HG03442 (cell line): ENCODE results near the gene ARPC2.
"Not testable (repeated sequence)": the region's sequence is repeated elsewhere in the genome, so short reads cannot be mapped to it uniquely, and the experiment has no call there.

ENCODE experiments used
- ATAC-seq: cut with Tn5 transposase; IDR thresholded peaks from one replicate; pipeline ENCODE4 v1.9.1; 2021; ENCODE audit warnings: mild to moderate bottlenecking, moderate library complexity; ENCODE audit not compliant: unreplicated experiment

ARPC2 gene

DNA sequence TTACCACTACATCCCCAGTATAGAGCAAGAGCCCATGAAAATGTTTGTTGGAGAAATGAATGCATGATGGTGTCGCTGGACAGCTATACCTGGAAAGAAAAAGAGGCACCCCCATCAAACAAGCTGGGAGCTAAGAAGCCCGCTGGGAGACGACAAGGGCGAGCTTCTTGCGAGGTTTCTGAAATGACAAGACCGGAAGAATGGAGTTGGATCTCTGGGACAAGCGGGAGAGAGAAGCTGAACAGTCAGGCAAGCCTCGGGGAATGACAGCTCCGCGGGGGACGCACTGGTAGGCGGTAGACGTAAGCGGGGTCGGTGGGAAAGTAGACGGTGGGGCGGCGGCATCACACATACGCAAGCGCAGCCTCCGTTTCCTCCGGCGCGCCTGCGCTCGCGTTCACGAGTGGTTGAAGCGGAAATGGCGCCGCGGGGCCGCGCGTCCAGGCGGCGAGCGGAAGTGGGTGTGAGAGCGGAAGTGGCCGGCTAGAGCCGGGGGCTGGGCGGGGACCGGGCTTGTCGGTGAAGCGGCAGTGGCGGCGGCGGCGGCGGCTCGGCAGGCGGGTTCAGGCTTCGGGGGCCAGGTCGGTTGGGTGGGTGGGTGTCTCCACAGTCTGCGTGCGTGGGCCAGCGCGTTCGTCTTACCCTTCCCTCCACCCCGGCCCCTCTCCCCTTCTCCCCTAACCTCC, at the start of gene ARPC2:
Gene ARPC2 (plus strand): TSS at position 516 of the 686 bp plus-strand sequence. CDS start 282 bp downstream, outside the sequence.
- ATAC-seq = peak; percentile 71

DNA sequence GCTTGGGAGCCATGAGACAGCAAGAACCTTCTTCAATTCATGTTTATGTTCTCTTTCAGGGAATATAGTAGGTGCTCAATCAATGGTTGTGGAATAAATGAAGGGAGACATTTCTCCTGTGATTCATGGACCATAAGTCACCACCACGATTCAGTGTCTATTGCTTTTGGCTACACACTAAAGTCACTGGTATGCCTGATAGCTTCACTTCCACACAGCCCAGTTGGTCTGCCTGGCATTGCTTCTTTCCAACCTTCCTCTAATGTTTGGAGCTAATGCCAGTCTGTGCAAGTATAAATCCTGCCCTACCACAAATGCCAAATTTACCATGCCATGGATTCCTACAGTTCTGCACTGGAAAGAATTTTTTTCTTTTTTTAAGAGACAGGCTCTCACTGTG, 49.0 kb upstream of the ARPC2 start:
- no peak for ATAC-seq

DNA sequence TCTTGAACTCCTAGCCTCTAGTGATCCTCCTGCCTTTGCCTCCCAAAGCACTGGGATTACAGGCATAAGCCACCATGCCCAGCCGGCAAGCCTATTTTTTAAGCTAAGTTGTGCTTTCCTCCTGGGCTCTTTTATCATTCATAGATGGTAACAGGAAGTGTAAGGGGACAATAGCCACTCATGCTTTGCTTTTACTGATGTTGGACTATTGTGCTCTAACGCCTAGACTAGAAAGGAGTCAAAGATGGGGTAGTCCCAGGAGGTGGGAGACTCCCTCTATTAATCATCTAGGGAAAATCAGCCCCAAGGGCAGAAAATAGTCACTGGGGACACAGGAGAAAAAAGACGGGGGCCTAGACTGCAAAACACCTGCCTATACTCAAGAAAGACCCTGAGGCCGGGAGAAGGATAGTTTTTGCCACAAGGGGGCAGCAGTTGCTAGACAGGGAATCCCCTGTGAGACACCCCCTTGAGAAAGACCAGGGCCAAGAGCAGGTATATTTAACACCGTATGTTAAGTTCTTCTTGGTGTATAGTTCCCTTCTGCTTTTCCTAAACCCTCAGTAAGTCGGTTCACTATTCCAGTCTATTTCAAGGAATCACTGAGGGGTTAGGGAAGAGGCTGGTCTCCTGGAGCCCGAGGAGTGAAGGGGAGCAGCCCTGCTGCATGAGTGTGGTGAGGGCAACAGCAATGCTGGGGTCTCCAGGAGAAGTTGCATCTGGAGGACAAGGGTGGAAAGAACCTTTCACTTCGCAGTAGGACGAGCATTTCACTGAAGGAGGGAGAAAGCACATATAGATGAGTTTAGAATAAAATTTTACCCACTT, 48.1 kb upstream of the ARPC2 start:
- no peak for ATAC-seq

DNA sequence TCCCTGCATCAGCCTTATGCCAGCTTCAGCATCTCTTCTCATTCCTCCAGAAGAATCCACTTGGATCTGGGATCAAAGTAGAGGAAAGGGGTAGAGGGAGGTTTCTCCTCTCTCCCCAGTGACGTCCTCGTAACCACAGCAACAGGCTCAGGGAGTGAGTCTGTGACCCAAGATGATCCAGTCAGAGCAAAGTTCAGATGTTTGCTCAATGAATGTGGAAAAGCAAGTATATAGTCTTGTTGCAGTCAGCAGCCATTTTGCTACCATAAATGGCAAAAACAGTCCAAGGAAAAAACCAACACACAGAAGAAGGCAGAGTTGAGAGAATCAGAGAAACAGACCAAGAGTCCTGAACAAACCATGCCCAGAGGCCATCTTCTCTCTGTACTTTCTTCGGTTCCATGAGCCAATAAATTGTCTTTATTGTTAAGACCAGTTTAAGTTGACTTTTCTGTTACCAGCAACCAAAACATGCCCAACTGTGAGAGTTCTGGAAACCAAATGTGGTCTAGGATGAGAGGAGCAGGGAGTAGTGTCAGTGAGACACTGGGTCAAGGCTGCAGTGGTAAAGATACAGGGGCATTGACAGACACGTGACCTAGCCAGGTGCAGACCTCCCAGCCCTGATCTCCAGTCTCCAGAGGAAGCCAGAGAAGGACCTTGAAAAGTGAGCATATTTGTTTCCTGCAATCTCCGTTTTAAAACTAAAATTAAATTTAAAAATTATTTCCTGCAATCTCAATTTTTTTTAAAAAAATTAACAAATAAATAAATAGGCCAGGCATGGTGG, 47.0 kb upstream of the ARPC2 start:
- ATAC-seq = no peak

DNA sequence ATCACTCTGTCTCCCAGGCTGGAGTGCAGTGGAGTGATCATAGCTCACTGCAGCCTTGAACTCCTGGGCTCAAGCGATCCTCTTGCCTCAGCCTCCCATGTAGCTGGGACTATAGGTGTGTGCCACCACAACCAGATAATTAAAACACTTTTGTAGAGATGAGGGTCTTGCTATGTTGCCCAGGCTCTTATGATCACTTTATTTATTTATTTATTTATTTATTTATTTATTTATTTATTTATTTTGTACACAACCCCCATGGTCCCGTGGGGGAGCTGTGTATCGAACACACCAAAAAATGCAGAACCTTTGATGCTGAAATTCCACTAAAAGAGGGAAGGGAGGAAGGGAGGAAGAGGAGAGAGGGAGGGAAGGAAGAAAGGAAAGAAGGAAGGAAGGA, 45.2 kb upstream of the ARPC2 start:
- ATAC-seq = not testable (repeated sequence)

DNA sequence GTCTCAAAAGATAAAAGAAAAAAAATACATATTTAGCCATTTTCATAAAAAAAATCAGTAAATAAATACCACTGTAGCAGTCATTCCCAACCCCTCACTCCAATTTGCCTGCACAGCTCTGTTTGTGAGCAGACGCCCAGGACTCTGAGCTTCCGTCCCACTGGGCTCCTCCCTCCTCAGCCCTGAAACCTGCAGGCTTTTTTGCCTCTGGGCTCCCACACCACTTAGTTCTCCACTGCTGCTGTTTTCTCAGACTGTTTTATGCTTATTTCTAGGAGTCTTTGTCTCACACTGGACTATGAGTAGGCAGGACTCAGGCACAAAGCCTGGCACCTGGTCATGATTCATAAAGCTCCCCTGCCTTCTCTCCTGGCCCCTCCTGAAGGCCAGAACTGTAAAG, 44.1 kb upstream of the ARPC2 start:
- ATAC-seq = no peak

DNA sequence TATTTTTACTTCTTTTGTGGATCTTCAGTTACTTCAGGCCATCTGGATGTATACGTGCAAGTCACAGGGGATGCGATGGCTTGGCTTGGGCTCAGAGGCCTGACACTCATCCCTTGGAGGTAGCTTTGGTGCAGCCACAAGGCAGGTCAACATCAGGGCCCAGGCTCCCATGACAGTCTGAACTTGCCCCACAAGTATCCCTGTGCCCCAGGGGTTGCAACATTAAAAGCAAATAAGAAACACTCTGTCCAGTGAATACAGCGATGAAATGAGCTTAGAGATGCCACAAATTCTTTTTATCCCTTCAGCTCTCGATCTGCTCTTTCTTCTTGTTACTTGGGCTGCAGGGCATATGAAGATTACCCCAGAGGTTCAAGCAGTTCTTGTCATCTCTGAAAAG, 37.2 kb upstream of the ARPC2 start:
- ATAC-seq = no peak

DNA sequence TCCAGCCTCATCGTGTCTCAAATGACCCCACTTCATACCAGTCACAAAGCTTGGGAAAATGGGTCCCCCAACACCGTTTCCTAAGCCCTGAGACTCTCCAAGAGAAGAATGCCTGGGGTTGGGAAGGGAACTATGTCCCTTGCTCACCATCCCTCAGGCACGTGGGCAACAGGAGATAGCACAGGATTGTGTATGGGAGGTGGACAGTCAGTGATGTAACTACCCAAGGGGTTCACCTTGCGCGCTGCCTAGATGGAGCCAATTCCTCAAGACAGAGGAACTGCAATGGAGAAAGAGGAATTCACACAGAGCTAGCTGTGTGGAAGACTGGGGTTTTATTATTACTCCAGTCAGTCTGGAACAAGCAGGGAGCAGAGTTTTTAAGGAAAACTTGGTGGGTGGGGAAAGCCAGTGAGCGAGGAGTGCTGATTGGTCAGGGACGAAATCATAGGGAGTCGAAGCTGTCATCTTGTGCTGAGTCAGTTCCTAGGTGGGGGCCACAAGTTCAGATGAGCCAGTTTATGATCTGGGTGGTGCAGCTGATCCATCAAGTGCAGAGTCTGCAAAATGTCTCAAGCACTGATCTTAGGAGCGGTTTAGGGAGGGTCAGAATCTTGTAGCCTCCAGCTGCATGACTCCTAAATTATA, 36.4 kb upstream of the ARPC2 start:
- ATAC-seq = no peak

DNA sequence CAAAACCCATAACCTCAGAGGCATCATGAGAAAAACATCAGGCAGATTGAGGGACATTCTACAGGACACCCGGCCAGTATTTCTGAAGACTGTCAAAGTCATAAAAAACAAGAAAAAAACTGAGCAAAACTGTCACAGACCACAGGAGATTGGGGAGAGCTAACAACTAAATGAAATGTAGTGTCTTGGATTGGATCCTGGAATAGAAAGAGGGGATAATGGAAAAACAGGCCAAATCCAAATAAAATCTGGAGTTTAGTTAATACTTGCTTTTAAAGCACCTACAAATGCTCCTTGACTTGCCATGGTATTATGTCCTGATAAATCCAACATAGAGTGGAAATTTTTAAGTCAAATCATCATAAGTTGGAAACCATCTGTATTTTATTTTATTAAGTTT, 32.7 kb upstream of the ARPC2 start:
- ATAC-seq = no peak

DNA sequence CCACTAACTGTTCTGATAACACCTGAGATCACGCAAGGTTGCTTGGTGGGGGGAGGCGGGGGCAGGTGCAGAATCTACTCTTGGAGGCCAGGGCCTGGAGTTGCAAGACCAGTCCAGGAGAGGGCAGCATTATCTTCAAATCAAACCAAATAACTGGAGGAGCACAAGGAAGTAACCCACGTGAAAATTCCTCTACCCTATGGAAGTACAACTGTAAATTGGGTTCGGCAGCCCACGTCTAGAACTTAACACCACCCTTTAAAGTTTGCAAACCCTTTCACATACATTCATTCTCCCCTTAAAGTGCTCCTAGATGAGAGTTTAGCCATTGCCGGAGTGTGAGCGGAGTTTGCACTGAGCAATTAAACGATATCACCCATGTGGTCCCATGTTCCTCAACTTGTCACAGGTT, 30.6 kb upstream of the ARPC2 start:
- ATAC-seq = no peak

DNA sequence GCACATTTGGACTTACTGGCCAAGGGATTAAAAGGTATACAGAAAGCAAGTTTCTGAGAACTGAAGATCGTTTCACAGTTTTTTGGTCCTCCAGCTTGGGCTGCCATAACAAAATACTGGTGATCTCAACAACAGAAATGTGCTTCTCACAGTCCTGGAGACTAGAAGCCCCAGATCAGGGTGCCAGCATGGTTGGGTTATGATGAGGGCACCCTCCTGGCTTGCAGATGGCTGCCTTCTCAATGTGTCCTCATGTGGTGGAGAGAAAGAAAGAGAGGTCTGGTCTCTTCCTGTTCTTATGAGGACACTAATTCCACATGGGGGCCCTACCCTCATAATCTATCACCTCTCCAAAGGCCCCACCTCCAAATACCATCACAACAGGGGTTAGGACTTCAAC, 30.1 kb upstream of the ARPC2 start:
- ATAC-seq = no peak

DNA sequence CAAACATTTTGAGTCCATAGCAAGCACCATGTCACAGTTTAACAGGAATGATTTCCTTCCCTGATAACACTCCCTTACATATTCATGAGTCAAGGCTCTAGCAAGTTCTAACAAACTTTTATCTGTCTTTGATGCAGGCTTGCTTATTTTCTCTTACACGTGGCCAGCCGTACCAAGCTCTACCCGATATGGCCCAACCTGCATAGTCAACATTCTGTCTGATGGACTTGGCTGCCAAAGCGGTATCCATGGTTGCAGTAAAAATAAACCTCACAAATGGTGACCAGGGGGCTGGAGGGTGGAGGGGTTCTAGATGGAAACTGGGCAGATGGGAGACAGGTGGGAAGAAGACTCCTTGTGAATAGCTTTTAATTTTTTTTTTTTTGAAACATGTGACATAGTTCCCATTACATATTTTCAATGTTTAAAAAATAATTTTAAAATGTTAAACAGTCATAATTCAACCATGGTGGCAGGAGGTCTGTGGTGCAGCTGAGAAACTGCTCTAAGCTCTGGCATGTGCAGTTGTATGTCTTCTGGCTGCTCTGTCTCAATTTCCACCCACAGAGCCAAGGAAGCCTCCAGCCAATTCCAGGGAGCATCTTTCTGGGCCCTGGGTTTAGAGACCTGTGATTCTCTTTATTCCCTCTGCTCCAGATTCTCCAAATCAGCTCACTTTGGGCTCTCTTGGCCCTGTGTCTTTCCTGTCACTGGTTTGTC, 29.5 kb upstream of the ARPC2 start:
- ATAC-seq = no peak

DNA sequence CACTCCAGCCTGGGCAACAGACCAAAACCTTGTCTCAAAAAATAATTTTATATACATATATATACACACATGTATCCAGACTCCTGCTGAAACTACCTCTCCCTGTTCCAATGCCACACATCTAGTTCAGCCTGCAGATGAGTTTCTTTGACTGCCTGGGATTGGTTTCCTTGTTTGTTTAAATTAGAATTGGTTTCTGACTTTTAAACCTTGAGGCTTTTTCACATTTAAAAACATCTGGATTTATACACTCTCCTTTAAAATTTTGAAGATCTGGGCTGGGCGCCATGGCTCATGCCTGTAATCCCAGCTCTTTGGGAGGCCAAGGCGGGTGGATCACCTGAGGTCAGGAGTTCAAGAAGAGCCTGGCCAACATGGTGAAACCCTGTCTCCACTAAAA, 28.5 kb upstream of the ARPC2 start:
- no peak for ATAC-seq

DNA sequence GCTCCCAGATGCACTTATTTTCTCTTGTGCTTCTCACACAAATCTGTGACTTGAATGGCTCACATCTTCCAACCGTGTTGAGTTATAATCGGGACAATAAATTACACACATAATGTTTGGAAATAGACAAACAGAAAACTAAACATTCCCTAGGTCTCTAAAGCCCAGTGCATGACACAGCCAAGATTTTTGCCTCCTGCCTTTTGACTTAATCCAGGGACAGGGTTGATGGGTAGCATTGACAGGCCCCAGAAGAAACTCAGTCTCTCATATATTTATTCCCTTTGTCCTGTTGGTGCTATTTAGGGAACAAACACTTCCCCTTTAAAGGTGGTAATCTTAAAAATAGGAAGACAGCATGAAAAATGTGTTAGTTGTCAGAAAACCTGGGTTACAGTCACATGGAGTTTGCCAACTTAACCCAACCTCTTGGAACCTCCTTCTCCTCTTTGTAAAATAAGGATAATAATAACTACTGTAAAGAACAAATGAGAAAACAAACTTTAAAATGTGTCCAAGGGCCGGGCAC, 24.0 kb upstream of the ARPC2 start:
- no peak for ATAC-seq

DNA sequence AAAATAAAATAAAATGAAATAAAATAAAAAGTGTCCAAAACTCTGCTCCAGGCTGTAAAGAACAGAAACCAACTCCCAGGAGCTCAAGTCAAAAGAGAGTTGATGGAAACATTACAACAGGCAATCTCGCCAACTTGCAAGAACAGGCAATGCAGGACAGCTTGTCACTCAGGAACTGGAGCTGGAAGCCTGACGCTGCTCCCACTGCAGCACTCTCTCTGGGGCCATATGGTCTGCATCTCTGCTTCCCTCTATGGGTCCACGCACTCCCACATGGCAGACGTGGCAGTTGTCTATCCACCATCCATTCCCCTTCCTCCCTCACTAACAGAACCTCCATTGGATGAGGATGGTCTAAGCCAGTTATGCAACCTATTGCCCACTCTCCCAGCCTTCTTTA, 23.3 kb upstream of the ARPC2 start:
- ATAC-seq = no peak

DNA sequence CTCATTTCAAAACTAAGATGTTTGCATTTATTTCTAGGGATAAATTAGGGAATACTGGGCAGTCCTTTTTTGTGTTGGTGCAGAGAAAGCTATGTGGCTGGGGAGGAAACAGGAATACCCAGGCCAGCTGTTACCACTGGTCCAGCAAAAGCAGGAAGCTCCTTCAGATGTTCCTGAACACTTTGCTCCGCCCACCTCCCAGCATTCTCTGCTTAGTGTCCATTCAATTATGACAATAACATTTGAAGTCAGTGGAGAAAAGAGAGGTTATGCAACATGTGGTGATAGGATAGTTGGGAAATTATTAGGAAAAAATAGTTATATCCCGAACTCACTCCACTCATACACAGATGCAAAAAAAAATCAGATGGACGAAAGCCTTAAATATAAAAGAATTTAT, 22.1 kb upstream of the ARPC2 start:
- no peak for ATAC-seq

DNA sequence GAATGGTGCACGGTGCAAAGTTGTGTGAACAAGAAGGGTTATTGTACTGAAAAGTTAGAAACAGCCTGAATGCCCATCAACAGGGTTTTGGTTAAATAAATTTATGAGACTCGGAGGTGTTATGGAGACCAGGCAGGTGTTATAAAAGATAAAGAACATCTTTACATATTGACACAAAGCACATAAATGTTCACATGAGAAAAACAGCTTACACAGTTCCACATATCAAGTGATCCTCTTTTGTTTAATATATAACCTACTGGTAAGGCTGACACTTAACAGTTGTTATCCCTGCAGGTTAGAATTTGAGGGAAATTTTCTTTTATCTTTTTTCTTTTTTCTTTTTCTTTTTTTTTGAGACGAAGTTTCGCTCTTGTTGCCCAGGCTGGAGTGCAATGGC, 20.0 kb upstream of the ARPC2 start:
- no peak for ATAC-seq

DNA sequence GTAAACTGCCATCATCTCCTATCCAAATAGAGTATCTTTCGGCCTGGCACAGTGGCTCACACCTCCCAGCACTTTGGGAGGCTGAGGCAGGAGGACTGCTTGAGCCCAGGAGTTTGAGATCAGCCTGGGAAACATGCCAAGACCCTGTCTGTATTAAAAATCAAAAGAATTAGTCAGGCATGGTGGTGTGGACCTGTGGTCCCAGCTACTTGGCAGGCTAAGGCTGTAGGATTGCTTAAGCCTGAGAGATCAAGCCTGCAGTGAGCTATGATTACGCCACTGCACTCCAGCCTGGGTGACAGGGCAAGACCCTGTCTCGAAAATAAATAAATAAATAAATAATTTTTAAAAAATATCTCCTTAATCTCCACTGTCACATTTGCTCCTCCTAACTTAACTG, 14.7 kb upstream of the ARPC2 start:
- ATAC-seq = no peak

DNA sequence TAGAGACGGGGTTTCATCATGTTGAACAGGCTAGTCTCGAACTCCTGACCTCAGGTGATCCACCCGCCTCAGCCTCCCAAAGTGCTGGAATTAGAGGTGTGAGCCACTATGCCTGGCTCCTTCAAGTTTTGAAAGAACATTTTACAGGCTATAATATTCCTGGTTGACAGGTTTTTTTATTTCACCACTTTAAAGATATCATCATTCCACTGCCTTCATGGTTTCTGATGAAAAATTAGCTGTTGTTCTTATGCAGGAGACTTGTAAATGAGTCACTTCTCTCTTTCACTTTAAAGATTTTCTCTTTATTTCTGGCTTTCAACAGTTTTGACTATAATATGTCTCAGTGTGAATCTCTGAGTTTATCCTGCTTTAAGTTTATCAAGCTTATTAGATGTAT, 7.9 kb upstream of the ARPC2 start:
- no peak for ATAC-seq

DNA sequence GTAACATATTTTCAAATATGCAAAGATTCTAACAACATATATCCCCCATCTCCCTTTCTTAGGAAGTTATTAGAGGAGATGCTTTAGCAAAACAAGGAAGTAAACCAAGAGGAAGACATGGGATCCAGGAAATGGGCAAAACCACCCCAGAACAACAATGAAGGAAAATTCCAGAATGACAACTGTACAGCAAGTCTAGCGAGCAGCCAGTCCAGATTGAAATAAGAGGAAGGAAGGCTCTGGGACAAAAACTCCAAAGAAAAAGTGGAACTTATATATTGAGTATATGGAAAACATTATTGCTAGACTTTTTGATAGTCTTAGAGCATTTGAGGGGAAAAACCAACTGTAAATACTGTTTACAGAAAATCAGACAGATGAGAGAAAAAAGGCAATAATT, 2.9 kb upstream of the ARPC2 start:
- ATAC-seq = no peak
